HepG2 (cell line): ENCODE measurements around the gene BOLL. TPM values are rescaled to one million over a fixed set of nuclear protein-coding genes. Genes with fewer than 3 reads are reported as not detected.

Source experiments
- AGO2 ChIP-seq: fragments of 200-400 bp; formaldehyde crosslinking; optimal IDR thresholded peaks from 2 replicates; pipeline ENCODE3; 2017; ENCODE audit warnings: mild to moderate bottlenecking, low read depth, low read length, moderate library complexity
- SRY ChIP-seq: sonication (generic); formaldehyde crosslinking; IDR thresholded peaks from 2 replicates; pipeline ENCODE4 v1.8.0; 2022; ENCODE audit warnings: mild to moderate bottlenecking, missing genetic modification reagents
- TGIF2 ChIP-seq: IDR thresholded peaks from 2 replicates; pipeline ENCODE4 v1.6.1; 2016; ENCODE audit warnings: control low read depth, missing compliant biosample characterization
- ZNF207 ChIP-seq: fragments of 450-650 bp; IDR thresholded peaks from 2 replicates; pipeline ENCODE4 v1.6.1; 2016; ENCODE audit warnings: antibody characterized with exemption, borderline replicate concordance
- ZNF30 ChIP-seq: sonication (generic); formaldehyde crosslinking; IDR thresholded peaks from 2 replicates; pipeline ENCODE4 v1.5.0; 2020; ENCODE audit warnings: mild to moderate bottlenecking, missing genetic modification reagents
- ZNF782 ChIP-seq: sonication (generic); formaldehyde crosslinking; IDR thresholded peaks from 2 replicates; pipeline ENCODE4 v1.4.0; 2020; ENCODE audit warnings: missing genetic modification reagents, mild to moderate bottlenecking, borderline replicate concordance
- polyA plus RNA-seq, 8 experiments: library from polyadenylated mRNA; depleted of rRNA in 3 of 8; stranded (reverse) in 7 of 8; unstranded in 1 of 8; fragments of >200 nt; fragmentation: Illumina TruSeq in 4 of 8; extraction: Trizol in 4 of 8; gene quantifications; 2 replicates each; pipeline versions ENCODE4 v1.2.1 to v1.2.3, GENCODE V29; 2011 to 2016; ENCODE audit warnings: low read depth in 4 of 8, missing spikeins in 1 of 8, mixed read lengths in 1 of 8; ENCODE audit not compliant: insufficient read depth in 1 of 8
- total RNA-seq, 5 experiments: library from RNA; depleted of rRNA; stranded (reverse); fragments of >200 nt; fragmentation: Illumina TruSeq; extraction: Trizol; gene quantifications; 2 replicates each; pipeline ENCODE4 v1.2.3, GENCODE V29; 2016; ENCODE audit warnings: low read depth in 1 of 5
- TF ChIP-seq, protein P1 (sequence below): IDR thresholded peaks from 2 replicates; pipeline ENCODE4 v1.6.1; 2016; ENCODE audit warnings: control low read depth
- TF ChIP-seq, protein P2 (sequence below): sonication (generic); formaldehyde crosslinking; IDR thresholded peaks from 2 replicates; pipeline ENCODE4 v1.5.0; 2020; ENCODE audit warnings: mild to moderate bottlenecking, missing genetic modification reagents, borderline replicate concordance
- TF ChIP-seq, protein P3 (sequence below): IDR thresholded peaks from 2 replicates; pipeline ENCODE4 v1.6.1; 2016; ENCODE audit warnings: low read depth
- TF ChIP-seq, protein P4 (sequence below): sonication (generic); formaldehyde crosslinking; IDR thresholded peaks from 2 replicates; pipeline ENCODE4 v1.8.1; 2023; ENCODE audit warnings: mild to moderate bottlenecking, inconsistent platforms, moderate library complexity, missing genetic modification reagents, borderline replicate concordance
- TF ChIP-seq, protein P5 (sequence below): sonication (generic); formaldehyde crosslinking; IDR thresholded peaks from 2 replicates; pipeline ENCODE4 v1.9.0; 2021; ENCODE audit warnings: missing genetic modification reagents, mild to moderate bottlenecking, borderline replicate concordance
- TF ChIP-seq, protein P6 (sequence below): sonication (generic); formaldehyde crosslinking; IDR thresholded peaks from 2 replicates; pipeline ENCODE4 v1.4.0; 2020; ENCODE audit warnings: mild to moderate bottlenecking, low read depth, missing genetic modification reagents

The BOLL gene
- total and polyA plus RNA-seq, 2 of the 13 experiments (the other 11 are each of a cell fraction or from before 2014, with no cell fraction given), result not detected

DNA sequence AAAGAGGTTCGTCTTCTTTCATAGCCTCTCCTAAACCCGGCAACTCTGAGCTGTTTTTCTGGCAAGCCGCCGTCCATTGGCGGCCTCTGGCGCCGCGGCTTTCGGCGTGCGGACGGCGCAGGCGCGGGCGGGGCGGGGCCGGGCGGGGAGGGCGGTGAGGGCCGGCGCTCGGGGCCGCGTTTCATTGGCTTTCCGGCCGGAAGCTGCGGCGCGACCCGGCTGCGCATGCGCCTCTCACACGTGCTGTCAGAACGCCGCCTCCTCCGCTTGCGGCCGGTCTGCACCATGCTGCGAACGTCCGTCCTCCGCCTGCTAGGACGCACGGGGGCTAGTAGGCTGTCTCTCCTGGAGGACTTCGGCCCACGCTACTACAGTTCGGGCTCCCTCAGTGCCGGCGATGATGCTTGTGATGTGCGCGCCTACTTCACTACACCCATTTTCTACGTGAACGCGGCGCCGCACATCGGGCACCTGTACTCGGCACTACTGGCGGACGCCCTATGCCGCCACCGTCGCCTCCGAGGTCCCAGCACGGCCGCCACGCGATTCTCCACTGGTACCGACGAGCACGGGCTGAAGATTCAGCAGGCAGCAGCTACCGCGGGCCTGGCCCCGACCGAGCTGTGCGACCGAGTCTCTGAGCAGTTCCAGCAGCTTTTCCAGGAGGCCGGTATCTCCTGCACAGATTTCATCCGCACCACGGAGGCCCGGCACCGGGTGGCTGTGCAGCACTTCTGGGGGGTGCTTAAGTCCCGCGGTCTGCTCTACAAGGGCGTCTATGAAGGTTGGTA lies 79.8 kb downstream of the BOLL start, which contains the start of gene MARS2 (continued):
- TF ChIP-seq, protein P1, sequence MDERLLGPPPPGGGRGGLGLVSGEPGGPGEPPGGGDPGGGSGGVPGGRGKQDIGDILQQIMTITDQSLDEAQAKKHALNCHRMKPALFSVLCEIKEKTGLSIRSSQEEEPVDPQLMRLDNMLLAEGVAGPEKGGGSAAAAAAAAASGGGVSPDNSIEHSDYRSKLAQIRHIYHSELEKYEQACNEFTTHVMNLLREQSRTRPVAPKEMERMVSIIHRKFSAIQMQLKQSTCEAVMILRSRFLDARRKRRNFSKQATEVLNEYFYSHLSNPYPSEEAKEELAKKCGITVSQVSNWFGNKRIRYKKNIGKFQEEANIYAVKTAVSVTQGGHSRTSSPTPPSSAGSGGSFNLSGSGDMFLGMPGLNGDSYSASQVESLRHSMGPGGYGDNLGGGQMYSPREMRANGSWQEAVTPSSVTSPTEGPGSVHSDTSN (CRISPR knock-in tag), result peak; percentile 33; the same call in 1 of the 2 replicates
- TF ChIP-seq ZNF30 (CRISPR knock-in tag) (0 out of 2 replicates have a peak, but pooled peaks have one; percentile 80), ZNF207 (no peak), ZNF782 (CRISPR knock-in tag) (peak; percentile 84; the same call in 1 of the 2 replicates), TGIF2 (peak; percentile 95), SRY (CRISPR knock-in tag) (peak; percentile 64), AGO2 (peak; percentile 84)
- TF ChIP-seq, protein P2, sequence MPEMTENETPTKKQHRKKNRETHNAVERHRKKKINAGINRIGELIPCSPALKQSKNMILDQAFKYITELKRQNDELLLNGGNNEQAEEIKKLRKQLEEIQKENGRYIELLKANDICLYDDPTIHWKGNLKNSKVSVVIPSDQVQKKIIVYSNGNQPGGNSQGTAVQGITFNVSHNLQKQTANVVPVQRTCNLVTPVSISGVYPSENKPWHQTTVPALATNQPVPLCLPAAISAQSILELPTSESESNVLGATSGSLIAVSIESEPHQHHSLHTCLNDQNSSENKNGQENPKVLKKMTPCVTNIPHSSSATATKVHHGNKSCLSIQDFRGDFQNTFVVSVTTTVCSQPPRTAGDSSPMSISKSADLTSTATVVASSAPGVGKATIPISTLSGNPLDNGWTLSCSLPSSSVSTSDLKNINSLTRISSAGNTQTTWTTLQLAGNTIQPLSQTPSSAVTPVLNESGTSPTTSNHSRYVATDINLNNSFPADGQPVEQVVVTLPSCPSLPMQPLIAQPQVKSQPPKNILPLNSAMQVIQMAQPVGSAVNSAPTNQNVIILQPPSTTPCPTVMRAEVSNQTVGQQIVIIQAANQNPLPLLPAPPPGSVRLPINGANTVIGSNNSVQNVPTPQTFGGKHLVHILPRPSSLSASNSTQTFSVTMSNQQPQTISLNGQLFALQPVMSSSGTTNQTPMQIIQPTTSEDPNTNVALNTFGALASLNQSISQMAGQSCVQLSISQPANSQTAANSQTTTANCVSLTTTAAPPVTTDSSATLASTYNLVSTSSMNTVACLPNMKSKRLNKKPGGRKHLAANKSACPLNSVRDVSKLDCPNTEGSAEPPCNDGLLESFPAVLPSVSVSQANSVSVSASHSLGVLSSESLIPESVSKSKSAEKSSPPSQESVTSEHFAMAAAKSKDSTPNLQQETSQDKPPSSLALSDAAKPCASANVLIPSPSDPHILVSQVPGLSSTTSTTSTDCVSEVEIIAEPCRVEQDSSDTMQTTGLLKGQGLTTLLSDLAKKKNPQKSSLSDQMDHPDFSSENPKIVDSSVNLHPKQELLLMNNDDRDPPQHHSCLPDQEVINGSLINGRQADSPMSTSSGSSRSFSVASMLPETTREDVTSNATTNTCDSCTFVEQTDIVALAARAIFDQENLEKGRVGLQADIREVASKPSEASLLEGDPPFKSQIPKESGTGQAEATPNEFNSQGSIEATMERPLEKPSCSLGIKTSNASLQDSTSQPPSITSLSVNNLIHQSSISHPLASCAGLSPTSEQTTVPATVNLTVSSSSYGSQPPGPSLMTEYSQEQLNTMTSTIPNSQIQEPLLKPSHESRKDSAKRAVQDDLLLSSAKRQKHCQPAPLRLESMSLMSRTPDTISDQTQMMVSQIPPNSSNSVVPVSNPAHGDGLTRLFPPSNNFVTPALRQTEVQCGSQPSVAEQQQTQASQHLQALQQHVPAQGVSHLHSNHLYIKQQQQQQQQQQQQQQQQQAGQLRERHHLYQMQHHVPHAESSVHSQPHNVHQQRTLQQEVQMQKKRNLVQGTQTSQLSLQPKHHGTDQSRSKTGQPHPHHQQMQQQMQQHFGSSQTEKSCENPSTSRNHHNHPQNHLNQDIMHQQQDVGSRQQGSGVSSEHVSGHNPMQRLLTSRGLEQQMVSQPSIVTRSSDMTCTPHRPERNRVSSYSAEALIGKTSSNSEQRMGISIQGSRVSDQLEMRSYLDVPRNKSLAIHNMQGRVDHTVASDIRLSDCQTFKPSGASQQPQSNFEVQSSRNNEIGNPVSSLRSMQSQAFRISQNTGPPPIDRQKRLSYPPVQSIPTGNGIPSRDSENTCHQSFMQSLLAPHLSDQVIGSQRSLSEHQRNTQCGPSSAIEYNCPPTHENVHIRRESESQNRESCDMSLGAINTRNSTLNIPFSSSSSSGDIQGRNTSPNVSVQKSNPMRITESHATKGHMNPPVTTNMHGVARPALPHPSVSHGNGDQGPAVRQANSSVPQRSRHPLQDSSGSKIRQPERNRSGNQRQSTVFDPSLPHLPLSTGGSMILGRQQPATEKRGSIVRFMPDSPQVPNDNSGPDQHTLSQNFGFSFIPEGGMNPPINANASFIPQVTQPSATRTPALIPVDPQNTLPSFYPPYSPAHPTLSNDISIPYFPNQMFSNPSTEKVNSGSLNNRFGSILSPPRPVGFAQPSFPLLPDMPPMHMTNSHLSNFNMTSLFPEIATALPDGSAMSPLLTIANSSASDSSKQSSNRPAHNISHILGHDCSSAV (CRISPR knock-in tag), result no peak; the same call in 1 of the 2 replicates
- TF ChIP-seq, protein P3, sequence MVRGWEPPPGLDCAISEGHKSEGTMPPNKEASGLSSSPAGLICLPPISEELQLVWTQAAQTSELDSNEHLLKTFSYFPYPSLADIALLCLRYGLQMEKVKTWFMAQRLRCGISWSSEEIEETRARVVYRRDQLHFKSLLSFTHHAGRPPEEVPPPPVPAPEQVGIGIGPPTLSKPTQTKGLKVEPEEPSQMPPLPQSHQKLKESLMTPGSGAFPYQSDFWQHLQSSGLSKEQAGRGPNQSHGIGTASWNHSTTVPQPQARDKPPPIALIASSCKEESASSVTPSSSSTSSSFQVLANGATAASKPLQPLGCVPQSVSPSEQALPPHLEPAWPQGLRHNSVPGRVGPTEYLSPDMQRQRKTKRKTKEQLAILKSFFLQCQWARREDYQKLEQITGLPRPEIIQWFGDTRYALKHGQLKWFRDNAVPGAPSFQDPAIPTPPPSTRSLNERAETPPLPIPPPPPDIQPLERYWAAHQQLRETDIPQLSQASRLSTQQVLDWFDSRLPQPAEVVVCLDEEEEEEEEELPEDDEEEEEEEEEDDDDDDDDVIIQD (CRISPR knock-in tag), result no peak
- TF ChIP-seq, protein P4, sequence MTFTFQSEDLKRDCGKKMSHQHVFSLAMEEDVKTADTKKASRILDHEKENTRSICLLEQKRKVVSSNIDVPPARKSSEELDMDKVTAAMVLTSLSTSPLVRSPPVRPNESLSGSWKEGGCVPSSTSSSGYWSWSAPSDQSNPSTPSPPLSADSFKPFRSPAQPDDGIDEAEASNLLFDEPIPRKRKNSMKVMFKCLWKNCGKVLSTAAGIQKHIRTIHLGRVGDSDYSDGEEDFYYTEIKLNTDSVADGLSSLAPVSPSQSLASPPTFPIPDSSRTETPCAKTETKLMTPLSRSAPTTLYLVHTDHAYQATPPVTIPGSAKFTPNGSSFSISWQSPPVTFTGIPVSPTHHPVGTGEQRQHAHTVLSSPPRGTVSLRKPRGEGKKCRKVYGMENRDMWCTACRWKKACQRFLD (CRISPR knock-in tag), result no peak
- TF ChIP-seq, protein P5, sequence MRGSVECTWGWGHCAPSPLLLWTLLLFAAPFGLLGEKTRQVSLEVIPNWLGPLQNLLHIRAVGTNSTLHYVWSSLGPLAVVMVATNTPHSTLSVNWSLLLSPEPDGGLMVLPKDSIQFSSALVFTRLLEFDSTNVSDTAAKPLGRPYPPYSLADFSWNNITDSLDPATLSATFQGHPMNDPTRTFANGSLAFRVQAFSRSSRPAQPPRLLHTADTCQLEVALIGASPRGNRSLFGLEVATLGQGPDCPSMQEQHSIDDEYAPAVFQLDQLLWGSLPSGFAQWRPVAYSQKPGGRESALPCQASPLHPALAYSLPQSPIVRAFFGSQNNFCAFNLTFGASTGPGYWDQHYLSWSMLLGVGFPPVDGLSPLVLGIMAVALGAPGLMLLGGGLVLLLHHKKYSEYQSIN (CRISPR knock-in tag), result no peak
- TF ChIP-seq, protein P6, sequence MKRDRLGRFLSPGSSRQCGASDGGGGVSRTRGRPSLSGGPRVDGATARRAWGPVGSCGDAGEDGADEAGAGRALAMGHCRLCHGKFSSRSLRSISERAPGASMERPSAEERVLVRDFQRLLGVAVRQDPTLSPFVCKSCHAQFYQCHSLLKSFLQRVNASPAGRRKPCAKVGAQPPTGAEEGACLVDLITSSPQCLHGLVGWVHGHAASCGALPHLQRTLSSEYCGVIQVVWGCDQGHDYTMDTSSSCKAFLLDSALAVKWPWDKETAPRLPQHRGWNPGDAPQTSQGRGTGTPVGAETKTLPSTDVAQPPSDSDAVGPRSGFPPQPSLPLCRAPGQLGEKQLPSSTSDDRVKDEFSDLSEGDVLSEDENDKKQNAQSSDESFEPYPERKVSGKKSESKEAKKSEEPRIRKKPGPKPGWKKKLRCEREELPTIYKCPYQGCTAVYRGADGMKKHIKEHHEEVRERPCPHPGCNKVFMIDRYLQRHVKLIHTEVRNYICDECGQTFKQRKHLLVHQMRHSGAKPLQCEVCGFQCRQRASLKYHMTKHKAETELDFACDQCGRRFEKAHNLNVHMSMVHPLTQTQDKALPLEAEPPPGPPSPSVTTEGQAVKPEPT (CRISPR knock-in tag), result peak; percentile 83
